ENCODE measurements around the gene TTLL13.

TTLL13 gene

DNA sequence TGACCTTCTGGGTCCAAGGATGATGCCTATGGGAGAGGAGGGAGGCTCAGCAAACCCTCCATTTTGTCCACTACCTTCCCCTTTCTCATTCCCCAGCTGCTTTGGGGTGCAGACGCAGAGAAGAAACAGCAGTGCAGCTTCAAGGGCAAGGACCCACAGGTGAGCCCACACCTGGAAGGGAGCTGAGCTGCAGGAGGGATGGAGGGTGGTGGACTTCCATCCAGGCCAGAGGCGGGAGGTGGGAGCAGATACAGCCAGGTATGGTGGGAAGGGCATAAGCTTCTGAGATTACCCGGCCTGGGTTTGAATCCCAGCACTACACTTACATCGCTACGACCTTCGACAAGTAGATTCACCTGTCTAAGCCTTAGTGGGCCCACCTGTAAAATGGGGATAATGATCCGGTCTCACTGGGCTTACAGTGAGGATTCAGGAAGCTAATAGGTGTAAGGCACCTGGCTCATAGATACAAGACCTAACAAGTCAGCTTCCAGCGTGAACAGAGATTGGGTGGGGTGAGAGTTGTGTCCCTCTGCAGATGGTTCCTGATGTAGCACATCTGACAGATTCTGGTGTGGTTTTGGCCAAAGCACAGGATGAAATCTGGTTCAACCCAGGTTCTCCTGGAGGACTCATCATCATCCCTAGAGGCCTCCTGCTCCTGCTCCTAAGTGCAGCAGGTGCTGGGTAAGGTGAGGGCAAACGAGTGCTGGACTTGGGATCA is 31.5 kb upstream of the TTLL13 start:
- no peak for DNase-seq (ENCODE audit: low spot score)

DNA sequence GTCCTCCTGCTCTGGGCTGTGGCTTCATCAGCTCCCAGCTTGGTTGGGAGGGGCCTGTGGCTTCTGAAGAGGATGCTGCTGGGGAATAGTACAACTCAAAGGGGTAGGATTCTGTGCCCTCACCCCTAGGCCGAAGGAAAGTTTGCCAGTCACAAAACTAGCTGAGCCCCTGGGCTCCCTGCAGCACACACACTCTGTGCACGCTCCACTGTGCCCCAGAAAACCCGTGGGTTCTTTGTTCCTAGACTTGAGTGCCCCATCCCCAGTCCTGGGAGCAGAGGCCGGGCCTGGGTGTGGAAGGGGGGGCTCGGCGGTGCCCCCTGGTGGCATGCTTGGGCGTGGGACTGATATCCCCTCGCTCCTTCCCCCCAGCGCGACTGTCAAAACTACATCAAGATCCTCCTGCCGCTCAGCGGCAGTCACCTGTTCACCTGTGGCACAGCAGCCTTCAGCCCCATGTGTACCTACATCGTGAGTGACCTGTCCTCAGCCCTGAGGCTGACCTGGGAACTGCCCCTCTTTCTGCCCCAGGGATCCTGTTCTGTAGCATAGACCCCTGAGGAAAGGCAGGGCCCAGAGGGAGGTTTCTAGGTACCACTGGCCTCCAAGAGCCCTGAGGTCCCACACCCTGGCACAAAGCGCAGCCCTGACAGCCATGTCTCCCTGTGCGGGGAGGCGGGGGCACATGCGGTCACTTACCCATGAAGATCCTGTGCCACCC is 29.8 kb upstream of the TTLL13 start:
- DNase-seq (ENCODE audit: low spot score) = no peak

DNA sequence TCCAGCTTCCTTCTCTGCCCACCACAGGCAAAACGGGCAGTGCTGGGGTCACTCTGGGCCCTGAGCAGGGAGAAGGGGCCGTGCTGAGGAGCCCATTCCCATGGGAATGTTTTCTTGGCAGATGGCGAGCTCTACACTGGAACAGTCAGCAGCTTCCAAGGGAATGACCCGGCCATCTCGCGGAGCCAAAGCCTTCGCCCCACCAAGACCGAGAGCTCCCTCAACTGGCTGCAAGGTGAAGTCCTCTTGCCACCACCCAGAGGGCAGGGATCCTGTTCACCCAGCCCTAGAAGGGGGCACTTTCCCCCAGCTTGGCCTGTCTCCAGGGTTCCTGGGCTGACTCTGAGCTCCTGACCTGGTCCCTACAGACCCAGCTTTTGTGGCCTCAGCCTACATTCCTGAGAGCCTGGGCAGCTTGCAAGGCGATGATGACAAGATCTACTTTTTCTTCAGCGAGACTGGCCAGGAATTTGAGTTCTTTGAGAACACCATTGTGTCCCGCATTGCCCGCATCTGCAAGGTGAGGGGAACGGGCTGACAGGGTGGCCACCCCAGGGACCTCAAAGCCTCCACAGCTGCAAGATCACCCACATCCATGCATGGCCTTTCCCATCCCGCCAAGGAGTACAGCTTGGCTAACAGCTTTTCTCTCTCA is 28.0 kb upstream of the TTLL13 start:
- DNase-seq (ENCODE audit: low spot score) = peak; percentile 75

DNA sequence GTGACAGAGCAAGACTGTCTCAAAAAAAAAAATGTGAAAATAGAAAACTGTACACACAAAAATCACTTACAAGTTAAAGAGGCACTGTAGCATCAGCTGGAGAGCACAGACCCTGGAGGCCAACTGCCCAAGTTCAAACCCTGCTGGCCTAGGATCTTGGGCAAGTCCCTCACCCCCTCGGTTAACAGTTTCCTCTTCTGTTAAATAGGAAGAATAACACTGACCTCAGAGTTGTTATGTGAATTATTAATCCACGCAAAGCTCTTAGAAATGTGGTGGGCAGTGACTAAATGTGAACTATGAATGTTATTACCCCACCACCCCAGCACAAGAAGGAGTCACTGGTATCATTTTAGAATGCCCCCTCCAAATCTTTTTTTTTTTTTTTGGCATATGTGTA is 26.8 kb upstream of the TTLL13 start:
- DNase-seq (ENCODE audit: low spot score) = no peak

DNA sequence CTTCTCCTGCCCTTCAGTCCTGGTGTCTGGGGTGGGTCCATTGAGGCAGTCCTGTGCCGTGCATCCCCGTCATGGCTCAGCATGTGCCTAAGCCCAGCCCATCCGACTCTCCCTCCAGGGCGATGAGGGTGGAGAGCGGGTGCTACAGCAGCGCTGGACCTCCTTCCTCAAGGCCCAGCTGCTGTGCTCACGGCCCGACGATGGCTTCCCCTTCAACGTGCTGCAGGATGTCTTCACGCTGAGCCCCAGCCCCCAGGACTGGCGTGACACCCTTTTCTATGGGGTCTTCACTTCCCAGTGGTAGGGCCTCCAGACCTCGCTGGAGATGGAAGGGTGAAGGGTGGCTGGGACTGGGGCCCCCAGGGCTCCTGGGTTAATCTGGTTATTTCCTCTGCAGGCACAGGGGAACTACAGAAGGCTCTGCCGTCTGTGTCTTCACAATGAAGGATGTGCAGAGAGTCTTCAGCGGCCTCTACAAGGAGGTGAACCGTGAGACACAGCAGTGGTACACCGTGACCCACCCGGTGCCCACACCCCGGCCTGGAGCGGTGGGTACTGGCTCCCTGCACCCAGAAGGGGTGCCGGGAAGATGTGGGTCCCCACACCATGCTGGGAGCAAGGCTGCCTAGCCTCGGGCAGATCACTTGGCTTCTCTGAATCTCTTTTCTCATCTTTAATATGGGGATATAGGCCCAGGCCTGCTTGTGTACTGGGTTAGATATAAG is 25.8 kb upstream of the TTLL13 start:
- DNase-seq (ENCODE audit: low spot score) = no peak

DNA sequence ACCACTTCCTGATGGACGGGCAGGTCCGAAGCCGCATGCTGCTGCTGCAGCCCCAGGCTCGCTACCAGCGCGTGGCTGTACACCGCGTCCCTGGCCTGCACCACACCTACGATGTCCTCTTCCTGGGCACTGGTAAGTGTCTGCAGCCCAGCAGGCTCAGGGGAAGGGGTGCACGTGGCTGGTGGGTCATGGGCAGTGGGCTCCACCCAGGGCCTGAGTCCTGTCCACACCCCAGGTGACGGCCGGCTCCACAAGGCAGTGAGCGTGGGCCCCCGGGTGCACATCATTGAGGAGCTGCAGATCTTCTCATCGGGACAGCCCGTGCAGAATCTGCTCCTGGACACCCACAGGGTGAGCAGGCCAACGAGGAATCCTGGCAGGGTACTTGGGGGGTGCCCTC is 24.3 kb upstream of the TTLL13 start:
- no peak for DNase-seq (ENCODE audit: low spot score)

DNA sequence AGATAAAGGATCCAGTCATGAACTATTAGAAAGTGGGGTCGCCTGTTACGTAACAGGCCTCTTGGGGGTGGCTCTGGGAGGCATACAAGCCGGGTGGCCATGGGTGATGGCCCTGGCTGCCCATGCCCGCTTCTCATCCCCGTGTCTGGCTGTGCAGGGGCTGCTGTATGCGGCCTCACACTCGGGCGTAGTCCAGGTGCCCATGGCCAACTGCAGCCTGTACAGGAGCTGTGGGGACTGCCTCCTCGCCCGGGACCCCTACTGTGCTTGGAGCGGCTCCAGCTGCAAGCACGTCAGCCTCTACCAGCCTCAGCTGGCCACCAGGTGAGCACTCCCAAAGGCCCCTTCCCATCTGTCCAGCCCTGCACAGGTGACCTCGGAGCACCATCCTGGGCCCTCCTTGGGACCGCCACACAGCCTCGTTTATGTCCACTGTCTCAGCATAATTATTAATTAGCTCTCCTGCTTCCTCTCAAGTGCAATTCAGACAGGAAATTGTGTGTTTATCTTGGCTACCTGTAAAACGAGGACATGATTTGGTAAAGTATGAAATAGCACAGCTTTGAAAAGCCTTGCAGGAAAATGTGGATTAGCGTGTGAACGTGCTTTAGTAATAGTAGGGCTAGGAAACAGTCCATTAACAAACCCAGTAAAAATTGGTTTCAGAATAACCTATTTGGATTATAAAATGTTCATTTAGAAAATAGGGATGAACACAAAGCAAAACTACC is 23.7 kb upstream of the TTLL13 start:
- no peak for DNase-seq (ENCODE audit: low spot score)

DNA sequence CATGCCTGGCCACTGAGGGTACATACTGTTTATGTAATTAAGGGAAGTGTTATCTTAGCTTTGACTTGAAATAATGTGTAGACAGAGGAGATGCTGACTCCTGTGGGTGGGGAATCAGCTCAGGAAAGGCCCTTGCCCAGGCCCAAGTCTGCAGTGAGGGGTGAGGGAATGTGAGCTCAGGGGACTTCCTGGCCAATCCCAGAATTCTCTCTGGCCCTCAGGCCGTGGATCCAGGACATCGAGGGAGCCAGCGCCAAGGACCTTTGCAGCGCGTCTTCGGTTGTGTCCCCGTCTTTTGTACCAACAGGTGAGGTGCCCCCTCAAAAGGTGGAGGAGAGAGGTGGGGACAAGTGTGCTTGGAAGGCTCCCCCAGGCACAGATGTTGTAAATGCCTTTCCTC is 22.0 kb upstream of the TTLL13 start:
- DNase-seq (ENCODE audit: low spot score) = no peak

DNA sequence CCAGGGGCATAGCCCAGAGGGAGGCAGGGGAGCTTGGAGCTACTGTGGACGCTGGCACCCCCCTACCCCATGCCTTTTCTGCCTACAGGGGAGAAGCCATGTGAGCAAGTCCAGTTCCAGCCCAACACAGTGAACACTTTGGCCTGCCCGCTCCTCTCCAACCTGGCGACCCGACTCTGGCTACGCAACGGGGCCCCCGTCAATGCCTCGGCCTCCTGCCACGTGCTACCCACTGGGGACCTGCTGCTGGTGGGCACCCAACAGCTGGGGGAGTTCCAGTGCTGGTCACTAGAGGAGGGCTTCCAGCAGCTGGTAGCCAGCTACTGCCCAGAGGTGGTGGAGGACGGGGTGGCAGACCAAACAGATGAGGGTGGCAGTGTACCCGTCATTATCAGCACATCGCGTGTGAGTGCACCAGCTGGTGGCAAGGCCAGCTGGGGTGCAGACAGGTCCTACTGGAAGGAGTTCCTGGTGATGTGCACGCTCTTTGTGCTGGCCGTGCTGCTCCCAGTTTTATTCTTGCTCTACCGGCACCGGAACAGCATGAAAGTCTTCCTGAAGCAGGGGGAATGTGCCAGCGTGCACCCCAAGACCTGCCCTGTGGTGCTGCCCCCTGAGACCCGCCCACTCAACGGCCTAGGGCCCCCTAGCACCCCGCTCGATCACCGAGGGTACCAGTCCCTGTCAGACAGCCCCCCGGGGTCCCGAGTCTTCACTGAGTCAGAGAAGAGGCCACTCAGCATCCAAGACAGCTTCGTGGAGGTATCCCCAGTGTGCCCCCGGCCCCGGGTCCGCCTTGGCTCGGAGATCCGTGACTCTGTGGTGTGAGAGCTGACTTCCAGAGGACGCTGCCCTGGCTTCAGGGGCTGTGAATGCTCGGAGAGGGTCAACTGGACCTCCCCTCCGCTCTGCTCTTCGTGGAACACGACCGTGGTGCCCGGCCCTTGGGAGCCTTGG is 21.3 kb upstream of the TTLL13 start:
- no peak for DNase-seq (ENCODE audit: low spot score)

DNA sequence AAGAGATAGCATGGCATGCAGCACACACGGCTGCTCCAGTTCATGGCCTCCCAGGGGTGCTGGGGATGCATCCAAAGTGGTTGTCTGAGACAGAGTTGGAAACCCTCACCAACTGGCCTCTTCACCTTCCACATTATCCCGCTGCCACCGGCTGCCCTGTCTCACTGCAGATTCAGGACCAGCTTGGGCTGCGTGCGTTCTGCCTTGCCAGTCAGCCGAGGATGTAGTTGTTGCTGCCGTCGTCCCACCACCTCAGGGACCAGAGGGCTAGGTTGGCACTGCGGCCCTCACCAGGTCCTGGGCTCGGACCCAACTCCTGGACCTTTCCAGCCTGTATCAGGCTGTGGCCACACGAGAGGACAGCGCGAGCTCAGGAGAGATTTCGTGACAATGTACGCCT is 20.4 kb upstream of the TTLL13 start:
- no peak for DNase-seq (ENCODE audit: low spot score)

DNA sequence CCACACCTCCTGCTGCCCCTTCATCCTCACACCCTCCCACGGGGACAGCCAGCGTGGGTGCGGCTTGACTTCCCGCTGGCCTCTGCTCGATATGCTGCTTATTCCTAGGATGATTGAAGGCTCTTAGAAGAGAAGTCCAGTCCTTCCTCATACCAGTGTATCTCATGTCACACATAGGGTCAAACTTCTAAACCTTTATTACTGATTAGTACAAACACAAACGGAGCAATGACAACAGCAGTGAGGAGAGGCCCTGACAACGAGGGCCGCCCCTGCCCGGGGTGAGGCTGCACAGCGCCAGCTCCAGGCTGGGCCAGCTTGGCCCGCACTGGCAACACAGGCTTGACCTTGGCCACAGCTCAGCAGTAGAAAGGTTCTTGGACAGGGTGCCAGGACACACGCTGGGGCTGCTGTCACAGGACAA is 19.3 kb upstream of the TTLL13 start:
- DNase-seq (ENCODE audit: low spot score) = no peak

DNA sequence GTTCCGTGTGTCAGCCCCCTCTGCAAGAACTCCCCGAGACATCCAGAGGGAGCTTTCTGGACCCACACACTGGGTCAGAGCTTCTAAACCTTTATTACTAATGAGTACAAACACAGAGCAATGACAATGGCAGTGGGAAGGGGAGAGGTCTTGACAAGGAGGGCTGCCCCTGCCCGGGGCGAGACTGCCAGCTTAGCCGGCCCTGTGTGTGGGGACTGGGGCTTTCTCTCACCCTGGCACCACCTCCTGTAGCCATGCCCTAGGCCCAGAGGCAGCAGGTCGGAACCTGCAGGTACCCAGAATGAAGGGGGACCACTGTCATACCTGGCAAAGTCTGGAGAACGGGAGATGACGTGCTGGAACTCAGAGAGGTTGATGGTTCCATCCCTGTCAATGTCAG is 18.7 kb upstream of the TTLL13 start:
- DNase-seq (ENCODE audit: low spot score) = no peak

DNA sequence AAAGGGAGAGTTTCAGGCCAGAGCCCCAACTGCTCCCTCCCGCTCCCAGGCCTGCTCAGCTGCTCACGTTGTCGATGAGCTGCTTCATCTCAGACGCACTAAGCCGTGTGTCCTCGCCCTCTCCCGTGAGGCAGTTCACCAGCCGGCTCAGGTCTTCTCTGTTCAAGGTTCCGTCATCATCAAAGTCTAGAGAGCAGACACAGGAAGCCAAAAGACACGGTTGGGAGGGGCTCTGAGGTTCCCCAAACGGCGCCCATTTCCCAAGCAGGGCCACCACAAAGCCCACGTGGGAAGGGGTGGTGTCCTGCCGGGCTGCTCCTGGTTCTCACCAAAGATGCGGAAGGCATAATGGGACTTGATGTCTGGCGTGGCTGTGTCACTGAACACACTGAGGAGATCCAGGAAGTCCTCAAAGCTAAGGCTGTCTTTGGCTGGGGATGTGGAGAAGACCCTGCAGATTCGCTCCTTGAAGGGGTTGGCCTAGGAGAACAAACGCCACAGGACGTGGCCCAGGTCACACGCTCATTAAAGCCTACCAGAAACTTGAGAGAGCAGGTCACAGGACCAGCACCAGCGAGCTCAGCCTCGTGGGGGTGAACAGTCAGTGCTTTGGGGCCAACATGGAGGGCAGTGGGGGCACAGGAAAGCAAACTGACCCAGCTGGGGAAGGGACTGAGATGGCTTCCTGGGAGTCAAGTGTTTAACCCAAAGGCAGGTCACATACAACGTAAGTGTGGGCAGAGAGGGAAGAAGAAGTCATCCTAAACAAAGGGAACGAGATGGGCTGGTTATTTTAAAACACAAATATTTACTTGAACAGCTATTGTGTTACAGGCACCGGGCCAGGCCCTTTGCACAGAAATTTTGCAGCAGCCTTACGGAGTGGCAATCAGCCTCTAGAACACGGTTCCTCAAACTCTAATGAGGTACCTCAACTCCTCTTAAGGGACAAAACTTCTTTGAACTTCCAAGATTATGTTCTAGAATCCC is 18.0 kb upstream of the TTLL13 start:
- no peak for DNase-seq (ENCODE audit: low spot score)

DNA sequence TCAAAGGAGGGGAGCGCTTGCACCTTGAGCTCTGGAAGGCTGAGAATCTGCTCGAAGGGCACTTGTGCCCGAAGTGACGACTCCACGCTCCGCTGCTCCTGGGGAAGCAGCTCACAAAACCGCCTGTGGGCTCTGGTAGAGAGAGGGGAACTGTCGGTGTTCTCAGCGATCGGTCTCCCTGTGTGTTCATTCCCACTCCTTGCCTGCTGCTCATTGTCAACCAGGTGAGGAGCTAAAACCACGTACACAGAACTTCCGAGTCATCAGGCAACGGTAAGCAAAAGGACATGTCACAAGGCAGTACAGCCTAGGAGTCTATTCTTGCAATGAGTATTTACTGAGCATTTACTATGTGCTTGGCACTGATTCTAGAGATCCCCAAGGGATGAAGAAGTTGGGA is 17.2 kb upstream of the TTLL13 start:
- no peak for DNase-seq (ENCODE audit: low spot score)

DNA sequence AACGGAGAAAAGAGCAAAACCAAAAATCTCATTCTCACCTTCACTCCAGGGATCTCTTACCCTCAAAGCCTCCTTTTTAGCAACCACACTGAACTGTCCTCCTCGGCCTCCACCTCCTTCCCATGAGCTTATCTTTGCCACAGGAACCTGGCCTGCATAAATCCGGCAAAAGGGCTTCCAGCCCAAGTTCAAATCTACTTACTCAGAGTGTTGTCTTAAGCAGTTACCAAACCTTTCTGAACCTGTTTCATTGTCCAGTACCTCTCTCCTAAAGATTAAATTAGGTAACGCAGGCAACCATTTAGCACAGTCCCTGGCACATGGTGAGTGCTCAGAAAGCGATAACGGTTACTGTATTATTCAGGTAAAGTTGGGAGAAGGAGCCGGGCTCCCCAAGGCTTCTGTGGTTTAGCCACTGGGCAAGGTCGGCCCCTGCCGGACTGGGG is 16.4 kb upstream of the TTLL13 start:
- DNase-seq (ENCODE audit: low spot score) = no peak

DNA sequence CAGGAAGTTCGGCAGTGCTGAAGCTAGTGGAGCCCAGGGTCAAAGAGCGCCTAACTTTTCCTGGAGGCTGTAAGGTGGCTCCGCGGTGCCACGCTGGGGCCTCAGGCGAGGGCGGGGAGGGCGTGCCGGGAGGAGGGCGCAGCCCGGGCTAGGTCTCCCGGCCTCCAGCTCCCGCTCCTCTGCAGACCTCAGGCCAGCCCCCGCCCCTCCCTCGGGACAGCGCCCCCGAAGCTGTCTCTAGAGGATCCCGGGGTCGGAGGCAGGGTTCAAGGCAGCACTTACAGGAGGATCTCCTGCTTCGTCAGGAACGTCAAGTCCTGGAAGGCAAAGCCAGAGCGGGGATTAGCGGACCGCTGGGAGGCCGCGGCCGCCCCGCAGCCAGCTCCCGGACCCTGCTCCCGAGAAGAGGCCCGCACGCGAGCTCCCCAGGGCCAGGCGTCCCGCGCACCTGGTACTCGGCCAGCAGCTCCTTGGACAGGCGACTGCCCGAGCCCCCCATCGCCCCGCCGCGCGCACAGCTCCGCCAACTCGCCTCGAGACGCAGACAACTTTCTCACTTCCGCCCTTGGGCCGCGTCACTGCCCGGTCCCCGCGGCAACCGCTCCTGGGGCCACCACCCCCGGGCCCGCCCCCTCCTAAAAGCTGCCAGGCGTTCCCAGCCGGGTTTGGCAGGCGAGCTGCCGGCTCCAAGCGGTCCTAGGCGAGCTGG is 15.8 kb upstream of the TTLL13 start, which contains the start of gene CIB1:
CIB1 (minus strand) TSS at position 555 of the 709 bp plus-strand sequence; CDS start at position 499, 56 bp downstream.
- peak; percentile 92 for DNase-seq (ENCODE audit: low spot score)

DNA sequence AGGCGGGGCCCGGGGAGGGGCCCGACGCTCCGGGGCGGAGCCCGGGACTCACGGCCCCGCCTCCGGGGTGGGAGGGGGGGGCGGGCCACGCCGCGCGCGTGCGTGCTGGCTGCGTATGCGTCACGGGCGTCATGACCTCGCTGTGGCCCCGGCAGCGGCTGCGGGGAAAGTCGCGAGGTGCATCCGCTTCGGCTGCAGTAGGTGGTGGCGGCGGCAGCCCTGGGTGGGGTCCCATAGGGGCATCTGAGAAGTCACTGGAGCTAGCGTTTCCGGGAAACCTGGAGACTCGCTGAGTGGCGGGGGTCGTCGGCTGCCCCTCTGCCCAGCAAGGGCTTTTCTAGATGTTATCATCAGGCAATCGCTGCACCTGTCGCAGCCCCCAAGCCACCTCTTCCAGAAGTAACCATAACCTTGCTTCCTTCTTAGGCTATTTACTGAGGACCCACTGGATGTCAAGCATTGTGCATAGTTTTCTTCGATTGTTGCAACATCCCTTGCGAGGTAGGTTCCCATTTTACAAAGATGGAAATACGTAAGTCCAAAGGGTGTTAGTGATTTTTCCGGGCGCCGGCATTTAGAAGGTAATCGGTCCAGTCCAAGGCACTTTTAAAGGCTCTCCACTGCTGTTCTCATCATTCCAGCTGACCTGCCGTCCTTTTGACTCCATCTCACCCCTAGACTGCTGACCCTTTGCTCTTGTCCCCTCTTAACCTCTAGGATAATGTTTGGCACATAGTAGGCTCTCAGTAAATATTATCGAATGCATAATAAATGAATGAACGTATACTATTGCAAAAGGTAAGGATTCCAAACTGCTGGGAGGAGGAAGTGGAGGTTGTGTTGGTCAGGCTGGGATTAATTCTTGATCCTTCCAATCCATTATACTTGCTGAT is 15.0 kb upstream of the TTLL13 start, which contains the start of gene GDPGP1:
GDPGP1 (plus strand) TSS at position 114 of the 893 bp plus-strand sequence. CDS start 6,700 bp downstream, outside the sequence.
- no peak for DNase-seq (ENCODE audit: low spot score)
